ENCODE data around the gene ZSWIM4. TPM values are rescaled to one million over a fixed set of nuclear protein-coding genes. Genes with fewer than 3 reads are reported as not detected.

The ZSWIM4 gene
- total RNA-seq, 1 donor, result 9.0 TPM

- Histone ChIP-seq H3K4me3 (ENCODE audit: insufficient read depth, low read length) (no peak overlapping the region), H3K4me1 (ENCODE audit: insufficient read depth, low read length) (peaks cover 12% of the 10 kb centered on the region), H3K9me3 (ENCODE audit: low read depth, low read length) (no peaks in the 10 kb centered on the region), H3K27ac (ENCODE audit: low read depth, low read length) (no peak overlapping the region), H3K27me3 (ENCODE audit: insufficient read depth, low read length) (no peaks in the 10 kb centered on the region), H3K36me3 (ENCODE audit: insufficient read depth, low read length) (peaks cover 60% of the 10 kb centered on the region), H4K20me1 (ENCODE audit: insufficient read depth, low read length) (peaks cover 64% of the 10 kb centered on the region), H3K4me2 (ENCODE audit: insufficient read depth, low read length) (no peak overlapping the region), H3K79me2 (ENCODE audit: insufficient read depth, low read length) (peaks cover 33% of the 10 kb centered on the region), H2AFZ (ENCODE audit: low read length) (no peak overlapping the region)
- DNase-seq (ENCODE audit: insufficient read length, low spot score, missing footprints), result peak; percentile 60
- no peak for TF ChIP-seq CTCF (IDR thresholded peaks at IDR 0.05; ENCODE audit: extremely low read depth, low read depth, low read length)
Measured at GRCh38 chr19:13830114-13830740, 35.0 kb downstream of the ZSWIM4 start.

GRCh38 chr19:13830741-13831536, 35.7 kb downstream of the ZSWIM4 start:
- Histone ChIP-seq H3K79me2 (ENCODE audit: insufficient read depth, low read length) (peaks cover 38% of the 10 kb centered on the region), H3K4me2 (ENCODE audit: insufficient read depth, low read length) (no peak overlapping the region), H3K36me3 (ENCODE audit: insufficient read depth, low read length) (peaks cover 59% of the 10 kb centered on the region), H2AFZ (ENCODE audit: low read length) (no peak overlapping the region), H3K27ac (ENCODE audit: low read depth, low read length) (peak overlapping the region; percentile 8), H3K9me3 (ENCODE audit: low read depth, low read length) (no peaks in the 10 kb centered on the region), H3K4me3 (ENCODE audit: insufficient read depth, low read length) (no peak overlapping the region), H3K4me1 (ENCODE audit: insufficient read depth, low read length) (peaks cover 12% of the 10 kb centered on the region), H4K20me1 (ENCODE audit: insufficient read depth, low read length) (peaks cover 62% of the 10 kb centered on the region), H3K27me3 (ENCODE audit: insufficient read depth, low read length) (no peaks in the 10 kb centered on the region)
- DNase-seq (ENCODE audit: insufficient read length, low spot score, missing footprints), result peak; percentile 77
- TF ChIP-seq CTCF (IDR thresholded peaks at IDR 0.05; ENCODE audit: extremely low read depth, low read depth, low read length), result no peak

GRCh38 chr19:13831537-13832467, 36.6 kb downstream of the ZSWIM4 start:
- Histone ChIP-seq H3K4me1 (ENCODE audit: insufficient read depth, low read length) (peaks cover 20% of the 10 kb centered on the region), H3K4me2 (ENCODE audit: insufficient read depth, low read length) (no peak overlapping the region), H3K79me2 (ENCODE audit: insufficient read depth, low read length) (peaks cover 43% of the 10 kb centered on the region), H3K27me3 (ENCODE audit: insufficient read depth, low read length) (no peaks in the 10 kb centered on the region), H3K4me3 (ENCODE audit: insufficient read depth, low read length) (no peak overlapping the region), H3K36me3 (ENCODE audit: insufficient read depth, low read length) (peaks cover 63% of the 10 kb centered on the region), H4K20me1 (ENCODE audit: insufficient read depth, low read length) (peaks cover 66% of the 10 kb centered on the region), H2AFZ (ENCODE audit: low read length) (no peak overlapping the region), H3K27ac (ENCODE audit: low read depth, low read length) (no peak overlapping the region), H3K9me3 (ENCODE audit: low read depth, low read length) (no peaks in the 10 kb centered on the region)
- no peak for TF ChIP-seq CTCF (IDR thresholded peaks at IDR 0.05; ENCODE audit: extremely low read depth, low read depth, low read length)
- peak; percentile 81 for DNase-seq (ENCODE audit: insufficient read length, low spot score, missing footprints)

Measured in osteoblast (primary cell).